CD4-positive, alpha-beta T cell treated with Interleukin-6 for 4 hours (primary cell): Measurements from ENCODE around the gene ATP1B1.
"Not testable (repeated sequence)": the region's sequence is repeated elsewhere in the genome, so short reads cannot be mapped to it uniquely, and the experiment has no call there.

Source experiments
- DNase-seq: peaks from one replicate; pipeline ENCODE4 v3.0.0-alpha.2; 2020; ENCODE audit warnings: mixed read lengths

Gene ATP1B1

GRCh38 chr1:169117014-169117413, 10.5 kb downstream of the ATP1B1 start:
- DNase-seq, result no peak

DNA sequence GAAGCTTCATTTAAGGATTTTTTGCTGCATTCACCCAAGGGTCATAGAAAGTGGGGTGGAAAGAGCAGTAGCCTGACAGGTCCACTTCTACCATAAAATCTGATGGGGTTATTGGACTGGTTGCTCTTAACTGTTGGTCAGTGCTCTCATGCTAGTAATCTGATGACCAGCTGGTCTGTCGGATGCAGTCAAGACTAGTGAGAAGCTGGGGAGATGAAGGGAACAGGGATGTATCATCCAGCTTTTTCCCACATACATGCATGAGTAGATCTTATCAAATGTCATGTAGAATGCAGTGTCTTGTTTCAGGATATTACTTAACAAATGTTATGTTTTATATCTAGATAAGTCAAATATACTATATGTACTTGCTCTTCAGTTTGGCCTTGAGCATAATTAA, 11.1 kb downstream of the ATP1B1 start:
- no peak for DNase-seq

- no peak for DNase-seq
These were observed 11.7 kb downstream of the ATP1B1 start for GRCh38 chr1:169118227-169118626.

DNA sequence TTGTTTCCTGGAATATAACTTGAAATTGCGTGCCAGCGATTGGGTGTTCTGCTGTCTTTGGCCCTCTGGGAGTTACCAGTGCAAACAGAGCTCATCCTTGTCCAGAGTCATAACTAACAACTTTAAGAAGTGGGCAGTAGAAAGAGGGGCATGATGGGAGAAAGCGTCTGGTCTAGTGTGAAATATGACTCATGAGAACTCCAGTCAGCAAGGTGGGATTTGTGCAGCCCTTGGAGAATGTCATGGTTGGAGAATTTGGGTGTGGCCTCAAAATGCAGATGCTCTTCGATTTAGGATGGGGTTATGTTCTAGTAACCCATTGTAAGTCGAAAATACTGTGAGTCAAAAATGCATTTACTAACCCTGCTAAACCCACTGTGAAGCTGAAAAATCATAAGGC, 12.9 kb downstream of the ATP1B1 start:
- no peak for DNase-seq

GRCh38 chr1:169120066-169120465, 13.6 kb downstream of the ATP1B1 start:
- no peak for DNase-seq

DNA sequence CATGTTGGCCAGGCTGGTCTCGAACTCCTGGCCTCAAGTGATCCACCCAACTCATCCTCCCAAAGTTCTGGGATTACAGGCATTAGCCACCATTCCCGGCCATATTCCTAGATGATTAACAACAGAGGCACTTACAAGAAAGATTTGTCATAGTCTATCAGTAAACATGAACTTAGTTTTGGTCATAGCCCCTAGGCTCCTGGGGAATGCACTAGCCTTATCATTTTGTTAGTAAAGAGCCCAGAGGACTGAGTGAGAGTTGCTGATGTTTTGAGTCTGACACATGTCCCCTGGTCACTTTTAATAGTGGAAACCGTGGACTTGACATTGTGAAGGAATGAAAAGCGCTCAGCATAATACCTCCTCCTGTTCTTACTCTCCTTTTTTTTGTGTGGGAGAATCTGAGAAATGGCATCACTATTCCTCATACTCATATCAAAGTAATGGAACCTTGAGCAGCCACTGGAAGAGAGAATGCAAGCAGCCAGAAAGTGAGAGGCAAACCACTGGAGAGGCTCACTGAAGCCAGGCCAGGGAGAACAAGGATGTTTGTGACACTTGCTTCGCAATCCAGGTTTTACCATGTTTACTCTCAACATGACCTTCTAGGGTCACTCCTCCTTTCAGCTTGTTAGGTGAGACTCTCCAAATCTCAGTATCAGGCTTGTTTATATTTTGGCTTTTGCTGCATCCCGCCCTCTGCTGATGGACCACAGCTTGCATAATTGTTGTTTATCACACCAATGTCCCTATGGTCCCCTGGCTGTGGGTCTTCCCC, 14.8 kb downstream of the ATP1B1 start:
- DNase-seq, result no peak

- DNase-seq, result no peak
These were observed 16.5 kb downstream of the ATP1B1 start for GRCh38 chr1:169122976-169123375.

- DNase-seq, result no peak
These were observed 18.0 kb downstream of the ATP1B1 start for GRCh38 chr1:169124459-169124858.

DNA sequence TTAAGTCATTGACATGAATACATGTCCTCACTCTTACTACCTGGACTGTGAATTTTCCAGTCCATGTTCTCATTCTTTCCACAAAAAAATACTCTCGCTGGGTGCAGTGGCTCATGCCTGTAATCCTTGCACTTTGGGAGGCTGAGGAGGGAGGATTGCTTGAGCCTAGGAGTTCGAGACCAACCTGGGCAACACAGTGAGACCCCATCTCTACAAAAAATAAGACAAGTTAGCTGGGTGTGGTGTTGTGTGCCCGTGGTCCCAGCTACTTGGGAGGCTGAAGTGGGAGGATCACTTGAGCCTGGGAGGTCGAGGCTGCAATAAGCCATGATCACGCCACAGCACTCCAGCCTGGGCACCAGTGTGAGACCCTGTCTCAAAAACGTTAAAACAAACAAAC, 19.1 kb downstream of the ATP1B1 start:
- not testable (repeated sequence) for DNase-seq

- DNase-seq, result no peak
These were observed 19.8 kb downstream of the ATP1B1 start for GRCh38 chr1:169126335-169126734.

- DNase-seq, result no peak
These were observed 20.8 kb downstream of the ATP1B1 start for GRCh38 chr1:169127305-169127704.

- DNase-seq, result no peak
These were observed 22.1 kb downstream of the ATP1B1 start for GRCh38 chr1:169128562-169128961.

DNA sequence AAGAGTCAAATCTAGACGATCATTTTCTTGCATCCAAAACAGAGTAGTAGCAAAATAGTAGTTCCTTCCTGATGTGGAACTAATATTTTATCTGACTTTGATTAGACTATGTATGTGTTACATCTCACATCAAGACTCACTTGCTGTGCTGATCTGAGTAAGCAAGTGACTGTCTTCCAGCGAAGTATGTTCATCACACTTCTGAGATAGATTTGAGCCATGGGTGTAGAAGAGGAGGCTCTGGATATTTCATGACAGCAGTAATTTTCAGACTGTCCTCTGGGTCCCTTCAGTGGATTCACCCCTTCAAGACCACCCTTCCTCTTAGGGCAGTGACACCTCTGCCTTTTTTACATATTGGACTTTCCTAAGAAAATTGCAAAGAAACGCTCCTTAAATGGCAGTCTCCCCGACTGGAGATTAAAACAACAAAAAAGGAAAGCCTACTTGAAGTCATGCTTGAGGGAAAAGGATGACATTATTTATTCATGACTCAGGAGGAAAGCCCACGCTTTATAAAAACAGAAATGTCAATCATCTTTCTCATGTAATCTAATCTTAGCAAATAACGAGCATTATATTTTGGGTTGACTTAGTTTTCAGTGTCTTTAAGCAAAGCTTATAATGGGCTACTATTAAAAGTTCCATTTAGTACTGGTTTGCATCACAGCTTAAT, 22.8 kb downstream of the ATP1B1 start:
- DNase-seq, result no peak

GRCh38 chr1:169130683-169131082, 24.2 kb downstream of the ATP1B1 start:
- DNase-seq, result no peak

- no peak for DNase-seq
These were observed 26.2 kb downstream of the ATP1B1 start for GRCh38 chr1:169132512-169133227.

DNA sequence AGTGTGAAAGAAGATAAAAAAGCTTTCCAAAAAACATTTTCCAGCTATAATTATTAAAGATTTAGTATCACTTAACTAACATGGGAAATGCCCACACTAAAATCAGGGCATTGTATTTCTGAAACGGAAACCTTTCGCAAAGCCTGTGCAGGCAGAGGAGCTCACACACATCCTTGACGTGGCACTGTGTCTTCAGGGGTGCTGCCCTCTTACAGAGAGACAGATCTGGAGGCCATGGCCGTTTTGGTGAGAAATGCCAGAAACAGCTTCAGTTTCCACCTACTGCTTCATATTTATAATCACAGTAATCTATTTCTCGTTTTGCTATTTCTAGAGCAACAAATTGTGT, 26.7 kb downstream of the ATP1B1 start:
- DNase-seq, result no peak

DNA sequence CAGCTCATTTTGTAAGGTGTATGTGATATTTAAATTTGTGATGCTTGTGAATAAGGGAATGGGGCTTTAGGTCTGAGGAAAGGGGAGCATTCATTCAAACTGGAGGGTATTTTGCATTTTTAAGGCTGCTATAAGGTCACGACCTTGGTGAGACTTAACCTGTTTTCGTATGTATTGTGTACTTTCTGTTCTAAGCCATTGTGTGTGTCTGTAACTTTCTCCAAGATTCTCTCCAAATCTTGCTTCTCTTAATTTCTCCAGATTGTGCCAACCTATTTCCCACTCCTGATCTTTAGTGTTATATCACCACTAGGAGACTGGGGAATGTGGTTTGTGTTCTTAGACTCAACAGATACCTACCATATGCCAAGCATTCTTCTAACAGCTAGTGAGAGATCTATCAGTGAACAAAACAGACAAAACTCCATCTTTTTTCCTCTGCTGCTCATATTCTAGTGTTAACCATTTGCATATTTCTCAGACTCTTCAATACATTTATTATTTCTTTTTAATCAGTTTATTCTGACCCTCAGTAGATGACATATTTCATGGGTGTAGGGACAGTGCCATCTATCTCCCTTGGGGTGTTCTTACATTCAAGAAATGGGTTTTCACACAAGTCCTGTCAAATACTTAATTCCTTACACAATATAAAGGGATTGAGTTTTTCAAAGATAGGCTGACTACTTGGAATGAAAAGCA, 27.5 kb downstream of the ATP1B1 start:
- no peak for DNase-seq

DNA sequence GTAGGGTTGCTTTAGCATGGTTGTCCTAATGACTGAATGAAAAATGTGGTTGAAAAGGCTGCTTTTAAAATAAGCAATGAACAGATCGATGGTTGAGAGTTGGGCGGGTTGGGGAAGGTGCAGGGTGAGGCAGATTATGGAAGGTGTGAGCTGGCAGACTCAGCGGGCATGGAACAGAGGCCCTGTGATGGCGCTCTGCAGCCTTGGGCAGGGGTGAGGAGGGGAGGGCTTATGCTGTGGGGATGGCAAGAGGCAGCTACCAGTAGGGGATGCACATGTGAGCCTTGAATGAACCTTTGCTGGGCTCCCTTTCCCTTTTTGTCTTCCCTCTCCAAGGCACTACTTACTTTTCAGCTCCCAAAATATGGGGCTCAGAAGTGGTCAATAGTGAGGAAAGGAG, 30.9 kb downstream of the ATP1B1 start:
- DNase-seq, result no peak

GRCh38 chr1:169138866-169139670, 32.6 kb downstream of the ATP1B1 start:
- DNase-seq, result no peak

DNA sequence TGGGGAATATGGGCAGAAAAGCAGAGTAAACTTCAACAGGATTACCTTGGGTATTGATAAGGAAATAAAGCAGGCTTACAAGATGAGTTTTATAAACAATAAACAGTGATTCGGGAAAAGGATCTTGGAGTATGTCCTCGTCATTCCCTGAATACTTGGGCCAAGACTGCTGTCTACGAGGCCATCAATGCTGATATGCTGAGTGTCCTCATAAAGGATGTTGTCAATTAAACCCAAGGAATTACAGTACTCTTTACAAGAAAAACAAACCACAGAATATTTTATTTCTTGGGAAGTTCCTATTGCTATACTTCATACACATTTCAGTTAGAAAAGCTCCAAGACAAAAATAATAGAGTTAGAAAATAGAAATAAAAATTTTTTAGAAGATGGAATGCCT, 34.9 kb downstream of the ATP1B1 start:
- DNase-seq, result no peak

DNA sequence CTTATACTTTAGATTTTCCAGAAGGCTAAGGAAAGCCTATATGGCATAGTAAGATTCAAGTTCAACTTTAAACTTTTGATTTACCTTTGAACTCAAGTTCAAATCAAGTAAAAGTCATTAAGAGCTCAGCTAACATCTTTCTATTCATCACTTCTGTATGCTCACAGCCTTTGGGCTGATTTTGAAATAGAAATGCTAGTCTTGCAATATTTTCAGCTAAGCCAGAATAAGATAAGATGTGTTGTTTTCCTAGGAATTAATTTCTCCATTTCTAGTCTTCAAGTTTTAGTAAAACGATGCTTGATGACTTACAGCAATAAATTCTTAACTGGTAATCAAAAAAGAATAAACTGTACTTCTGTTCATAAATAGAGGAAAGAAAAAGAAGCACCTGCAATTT, 35.6 kb downstream of the ATP1B1 start:
- no peak for DNase-seq

GRCh38 chr1:169143346-169143745, 36.9 kb downstream of the ATP1B1 start:
- DNase-seq, result no peak

DNA sequence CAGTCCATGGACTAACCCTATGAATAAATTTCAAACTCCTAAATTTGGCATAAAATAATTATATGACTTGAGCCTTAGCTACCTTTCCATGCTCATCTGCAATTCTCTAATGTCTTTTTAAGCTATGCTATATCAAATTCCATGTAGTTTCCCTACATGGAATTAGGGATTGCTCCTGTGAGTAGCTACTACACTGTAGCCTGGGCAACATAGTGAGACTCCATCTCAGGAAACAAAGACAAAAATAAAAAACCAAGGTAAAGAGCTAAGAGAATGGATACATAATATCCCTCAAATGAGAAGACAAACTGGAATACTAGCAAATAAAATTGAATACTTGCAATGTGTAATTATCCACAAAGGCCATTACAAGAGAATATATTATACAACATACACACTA, 37.5 kb downstream of the ATP1B1 start:
- no peak for DNase-seq
